HG03565 (cell line): ENCODE data around the gene CTRB2.
"Not testable (repeated sequence)": the region's sequence is repeated elsewhere in the genome, so short reads cannot be mapped to it uniquely, and the experiment has no call there.

Experiments used
- ATAC-seq: cut with Tn5 transposase; IDR thresholded peaks from one replicate; pipeline ENCODE4 v1.9.1; 2021; ENCODE audit warnings: mild to moderate bottlenecking, moderate library complexity; ENCODE audit not compliant: unreplicated experiment

The CTRB2 gene

GRCh38 chr16:75205961-75206748 is 806 bp downstream of the CTRB2 start:
- ATAC-seq = not testable (repeated sequence)

DNA sequence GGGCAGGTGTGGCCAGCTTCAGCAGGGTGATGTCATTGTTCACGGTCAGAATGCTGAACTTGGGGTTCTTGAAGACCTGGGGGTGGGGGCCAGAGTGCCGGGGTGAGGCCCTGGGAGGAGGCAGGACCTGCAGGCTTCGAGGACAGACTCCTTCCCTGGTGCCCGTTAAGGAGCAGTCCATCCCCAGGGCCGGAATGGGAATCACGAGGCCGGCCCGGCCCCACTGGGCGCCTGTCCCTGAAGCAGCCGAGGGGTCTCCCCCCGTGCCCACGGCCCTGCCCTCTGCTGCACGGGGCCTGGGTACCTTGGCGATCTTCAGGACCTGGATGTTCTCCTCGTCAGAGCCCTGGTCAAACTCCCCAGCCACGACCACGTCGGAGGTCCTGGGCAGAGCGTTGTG is 1.5 kb downstream of the CTRB2 start:
- ATAC-seq = not testable (repeated sequence)

GRCh38 chr16:75204905-75205304 is 2.1 kb downstream of the CTRB2 start:
- not testable (repeated sequence) for ATAC-seq

- no peak for ATAC-seq
Observed at GRCh38 chr16:75204410-75204758, 2.6 kb downstream of the CTRB2 start.

- no peak for ATAC-seq
Observed at GRCh38 chr16:75203667-75204409, 3.1 kb downstream of the CTRB2 start.

DNA sequence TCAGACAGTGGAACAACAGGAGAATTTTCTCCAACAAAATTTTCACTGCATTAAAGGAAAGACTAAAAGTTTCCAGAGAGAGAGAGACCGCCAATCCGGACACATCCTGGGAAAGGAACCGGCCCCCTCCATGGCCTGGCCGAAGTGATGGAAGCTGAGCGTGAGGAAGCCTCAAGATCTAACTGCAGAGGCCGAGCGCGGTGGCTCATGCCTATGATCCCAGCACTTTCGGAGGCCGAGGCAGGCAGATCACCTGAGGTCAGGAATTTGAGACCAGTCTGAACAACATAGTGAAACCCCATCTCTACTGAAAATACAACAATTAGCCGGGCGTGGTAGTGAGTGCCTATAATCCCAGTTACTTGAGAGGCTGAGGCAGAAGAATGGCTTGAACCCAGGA is 3.9 kb downstream of the CTRB2 start:
- ATAC-seq = no peak

DNA sequence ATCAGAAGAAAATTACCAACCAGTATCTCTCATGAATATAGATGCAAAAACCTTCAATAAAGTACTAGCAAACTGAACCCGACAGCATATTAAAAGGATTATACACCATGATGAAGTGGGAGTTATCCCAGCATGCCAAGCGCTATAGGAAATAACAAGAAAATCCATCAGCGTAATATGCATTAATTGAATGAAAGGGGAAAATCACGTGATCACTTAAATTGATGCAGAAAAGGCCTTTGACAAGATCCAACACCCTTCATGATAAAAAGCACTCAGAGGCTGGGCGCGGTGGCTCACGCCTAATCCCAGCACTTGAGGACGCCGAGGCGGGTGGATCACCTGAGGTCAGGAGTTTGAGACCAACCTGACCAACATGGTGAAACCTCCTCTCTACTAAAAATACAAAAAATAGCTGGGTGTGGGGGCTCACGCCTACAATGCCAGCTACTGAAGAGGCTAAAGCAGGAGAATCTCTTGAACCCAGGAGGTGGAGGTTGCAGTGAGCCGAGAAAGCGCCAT is 4.8 kb downstream of the CTRB2 start:
- no peak for ATAC-seq

- no peak for ATAC-seq
Observed at GRCh38 chr16:75198135-75198600, 8.8 kb downstream of the CTRB2 start.

DNA sequence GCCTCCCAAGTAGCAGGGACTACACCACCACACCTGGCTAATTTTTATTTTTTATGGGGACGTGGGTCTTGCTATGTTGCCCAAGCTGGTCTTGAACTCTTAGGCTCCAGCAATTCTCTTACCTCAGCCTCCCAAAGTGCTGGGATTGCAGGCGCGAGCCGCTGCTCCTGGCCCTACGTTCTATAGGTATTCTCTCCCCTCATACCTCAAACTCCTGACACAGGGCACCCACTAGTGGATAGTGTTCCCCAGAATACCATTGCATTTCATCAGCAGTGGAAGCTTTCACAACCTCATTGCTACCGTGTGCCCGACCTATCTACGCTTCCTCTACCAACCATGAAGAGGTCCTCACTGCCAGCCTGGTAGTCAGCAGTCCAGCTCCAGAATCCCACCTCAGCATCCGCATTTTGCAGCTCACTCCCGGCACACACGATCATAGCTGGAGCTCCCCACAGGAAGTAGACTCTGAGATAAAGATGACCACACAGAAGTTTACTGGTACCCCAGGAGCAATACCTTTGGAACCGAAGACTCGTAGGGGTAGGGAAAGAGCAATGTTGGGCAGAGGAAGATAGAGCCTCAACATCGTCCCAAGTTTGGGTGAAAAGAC is 9.3 kb downstream of the CTRB2 start:
- ATAC-seq = no peak

- no peak for ATAC-seq
Observed at GRCh38 chr16:75196836-75197235, 10.1 kb downstream of the CTRB2 start.

DNA sequence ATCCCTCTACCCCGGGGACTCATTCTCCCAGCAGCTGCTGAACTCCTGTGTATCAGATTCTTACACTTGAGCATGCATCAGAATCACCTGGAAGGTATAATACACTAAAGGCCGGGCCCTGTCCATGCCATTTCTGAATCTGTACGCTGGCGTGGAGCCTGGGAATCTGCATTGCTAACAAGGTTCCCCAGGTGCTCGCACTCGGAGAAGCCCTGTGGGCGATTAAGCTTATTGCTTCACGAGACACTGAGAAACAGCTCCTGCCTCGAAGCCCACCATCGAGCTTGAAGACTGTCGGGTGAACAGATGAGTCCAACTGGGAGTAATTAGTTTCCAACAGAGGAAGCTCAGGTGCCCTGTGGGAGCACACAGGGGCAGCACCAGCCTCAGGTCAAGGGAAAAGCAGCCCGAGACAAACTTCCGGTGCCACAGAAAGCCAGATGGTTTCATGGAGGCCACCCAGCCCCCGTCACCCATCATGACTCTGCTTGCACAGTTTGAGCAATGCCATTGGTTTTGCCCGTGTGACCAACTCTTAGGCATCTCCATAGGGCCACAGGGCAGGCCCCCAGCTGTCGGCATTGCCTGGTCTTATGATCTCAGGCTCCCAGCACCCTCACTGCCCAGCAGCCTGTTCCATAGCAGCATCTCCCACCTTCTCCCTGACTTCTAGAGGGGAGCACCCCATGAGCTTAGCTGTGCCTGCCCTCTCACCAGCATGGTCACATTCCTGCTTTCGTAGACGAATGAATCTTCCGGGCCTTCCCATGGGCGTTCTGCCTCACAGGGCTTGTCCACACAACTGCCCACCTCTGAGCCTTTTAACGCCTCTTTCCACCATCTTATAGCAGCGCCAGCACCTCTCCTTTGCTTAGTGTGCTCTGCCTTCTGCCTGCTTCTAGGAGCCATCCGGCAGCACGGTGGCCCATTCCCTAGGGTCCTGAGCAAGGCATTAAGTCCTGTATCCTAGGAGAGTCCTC is 10.9 kb downstream of the CTRB2 start:
- no peak for ATAC-seq

- no peak for ATAC-seq
Observed at GRCh38 chr16:75193730-75194444, 13.1 kb downstream of the CTRB2 start.

DNA sequence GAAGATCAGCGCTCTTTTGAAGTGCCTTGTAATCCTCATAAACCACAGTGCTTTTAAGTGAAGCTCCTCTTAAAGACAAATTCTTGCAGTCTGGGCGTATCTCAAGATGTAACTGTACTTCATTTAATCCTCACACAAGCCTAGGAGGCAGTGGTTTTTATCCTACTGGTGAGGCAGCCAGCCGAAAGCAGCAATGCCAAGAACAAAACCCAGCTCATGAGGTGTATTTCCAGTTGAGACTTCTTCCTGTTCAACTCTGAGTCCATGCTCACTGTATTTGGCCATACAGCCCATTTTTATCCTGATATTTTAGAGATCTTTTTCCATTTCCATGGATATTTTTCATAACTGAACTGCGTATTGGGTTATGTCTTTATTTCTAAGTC is 13.7 kb downstream of the CTRB2 start:
- ATAC-seq = no peak

DNA sequence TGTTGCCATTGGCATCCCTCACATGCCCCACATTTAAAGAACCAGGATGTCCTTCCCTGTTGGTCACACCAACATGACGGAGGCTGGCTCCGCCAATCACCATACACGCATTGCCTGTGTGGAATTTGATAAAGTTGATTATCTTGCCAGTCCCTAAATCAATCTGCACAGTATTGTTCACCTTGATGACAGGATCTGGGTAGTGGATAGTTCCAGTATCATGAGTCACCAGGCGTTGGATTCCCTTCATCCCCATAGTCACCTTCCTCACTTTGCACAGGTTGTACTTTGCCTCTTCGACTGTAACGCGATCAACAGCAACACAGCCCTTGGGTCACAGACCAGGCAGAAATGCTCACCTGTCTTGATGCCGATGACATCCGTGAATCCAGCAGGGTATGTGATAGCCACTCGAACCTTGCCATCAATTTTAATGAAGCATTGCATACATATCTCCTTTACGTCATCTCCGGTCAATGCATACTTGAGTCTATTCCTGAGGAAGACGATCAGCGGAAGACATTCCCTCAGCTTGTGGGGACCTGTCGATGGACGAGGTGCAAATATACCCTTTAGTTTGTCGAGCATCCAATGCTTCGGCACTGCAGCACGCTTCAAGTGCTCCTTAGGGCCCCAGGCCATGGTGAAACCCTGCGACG is 14.2 kb downstream of the CTRB2 start:
- ATAC-seq = no peak

DNA sequence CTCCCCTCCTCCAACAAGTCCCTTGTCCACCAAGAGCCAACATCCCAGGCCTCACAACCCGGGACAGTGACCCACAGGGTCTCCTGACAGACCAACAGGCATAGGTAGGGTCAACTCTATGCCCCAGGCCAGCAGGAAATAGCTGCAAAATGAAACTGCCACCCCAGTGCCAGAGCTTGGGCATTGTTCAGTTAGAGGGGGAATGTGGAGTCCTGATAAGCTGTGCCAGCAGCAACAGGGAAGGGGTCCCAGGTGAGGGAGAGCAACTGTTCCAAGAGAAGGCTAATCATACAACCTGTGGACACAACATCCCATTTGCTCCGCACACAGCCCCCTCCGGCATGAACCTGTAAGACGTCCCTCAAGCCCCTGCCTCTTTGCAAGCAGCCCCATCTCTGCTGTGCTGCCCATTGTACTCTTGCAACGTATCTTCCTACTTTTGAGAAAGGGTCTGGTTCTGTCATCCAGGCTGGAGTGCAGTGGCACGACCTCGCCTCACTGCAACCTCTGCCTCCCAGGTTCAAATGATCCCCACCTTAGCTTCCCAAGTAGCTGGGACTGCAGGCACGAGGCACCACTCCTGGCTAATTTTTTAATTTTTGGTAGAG is 17.2 kb downstream of the CTRB2 start:
- ATAC-seq = no peak

DNA sequence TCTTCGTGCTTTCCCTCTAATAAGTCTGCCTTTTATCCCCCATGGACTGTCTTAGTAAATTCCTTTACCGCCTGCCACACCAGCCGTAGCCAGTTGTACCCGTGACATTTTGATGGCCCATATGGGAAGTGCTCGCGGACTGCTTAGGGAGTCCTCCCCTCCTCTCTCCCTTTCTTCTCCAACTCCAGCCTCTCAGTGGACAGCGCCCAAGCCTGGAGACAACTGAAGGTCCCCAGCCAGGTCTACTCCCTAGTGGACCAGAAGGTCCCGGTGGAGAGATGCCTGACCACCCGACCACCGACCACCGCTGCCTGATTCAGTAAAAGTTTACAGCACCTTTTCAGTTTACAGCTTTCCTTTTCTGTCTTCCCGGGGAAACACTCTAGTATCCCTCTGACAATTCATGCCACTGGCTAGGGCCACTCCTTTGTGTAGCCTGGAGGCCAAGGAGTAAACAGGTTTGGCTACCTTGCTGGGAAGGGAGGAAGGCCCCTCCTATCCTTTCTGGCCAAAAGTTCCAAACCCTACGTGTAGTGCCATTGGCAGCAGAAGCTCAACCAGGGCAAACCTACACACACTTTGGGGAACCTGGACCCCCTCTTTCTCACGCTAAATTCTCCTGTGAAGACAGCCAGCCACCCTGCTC is 18.0 kb downstream of the CTRB2 start:
- ATAC-seq = no peak

- no peak for ATAC-seq
Observed at GRCh38 chr16:75181630-75182029, 25.3 kb downstream of the CTRB2 start.

DNA sequence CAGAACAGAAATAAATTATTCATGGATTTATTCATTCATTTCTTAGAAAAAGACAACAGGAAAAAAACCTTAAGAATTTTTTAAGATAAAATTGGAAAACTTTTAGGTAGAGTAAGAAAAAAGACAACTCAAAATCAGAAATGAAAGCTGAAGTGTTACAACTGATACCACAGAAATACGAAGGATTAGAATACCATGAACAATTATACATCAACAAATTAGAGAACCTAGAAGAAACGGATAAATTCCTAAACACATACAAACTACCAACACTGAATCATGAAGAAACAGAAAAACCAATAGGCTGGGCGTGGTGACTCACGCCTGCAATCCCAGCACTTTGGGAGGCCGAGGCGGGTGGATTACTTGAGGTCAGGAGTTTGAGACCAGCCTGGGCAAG is 27.8 kb downstream of the CTRB2 start:
- ATAC-seq = no peak
